ENCODE results near the gene DOCK9.

The DOCK9 gene

GRCh38 chr13:98803111-98803561 lies 174.7 kb downstream of the DOCK9 start:
- DNase-seq (ENCODE audit: extremely low read depth in 1 of 2, low read depth in 1 of 2) = no peak

DNA sequence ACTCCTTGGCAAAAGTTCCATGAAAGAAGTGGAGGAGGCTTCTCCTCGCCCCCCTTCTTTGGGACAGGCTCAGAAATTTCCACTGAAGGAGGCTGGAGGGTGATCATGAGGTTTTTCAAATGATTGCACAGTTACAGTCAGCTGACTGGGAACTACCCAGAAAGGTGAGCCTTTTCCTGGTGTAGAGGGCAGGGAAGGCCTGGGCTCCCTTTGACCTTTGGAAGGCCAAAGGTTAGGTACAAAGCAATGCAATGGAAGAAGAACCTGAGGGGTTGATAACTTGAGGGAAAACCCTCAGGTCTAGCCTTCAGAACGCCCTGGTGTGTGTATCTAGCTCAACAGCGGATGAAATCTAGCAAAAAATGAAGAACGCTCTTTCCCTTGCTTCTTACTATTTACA lies 175.3 kb downstream of the DOCK9 start:
- no peak for DNase-seq (ENCODE audit: extremely low read depth in 1 of 2, low read depth in 1 of 2)

DNA sequence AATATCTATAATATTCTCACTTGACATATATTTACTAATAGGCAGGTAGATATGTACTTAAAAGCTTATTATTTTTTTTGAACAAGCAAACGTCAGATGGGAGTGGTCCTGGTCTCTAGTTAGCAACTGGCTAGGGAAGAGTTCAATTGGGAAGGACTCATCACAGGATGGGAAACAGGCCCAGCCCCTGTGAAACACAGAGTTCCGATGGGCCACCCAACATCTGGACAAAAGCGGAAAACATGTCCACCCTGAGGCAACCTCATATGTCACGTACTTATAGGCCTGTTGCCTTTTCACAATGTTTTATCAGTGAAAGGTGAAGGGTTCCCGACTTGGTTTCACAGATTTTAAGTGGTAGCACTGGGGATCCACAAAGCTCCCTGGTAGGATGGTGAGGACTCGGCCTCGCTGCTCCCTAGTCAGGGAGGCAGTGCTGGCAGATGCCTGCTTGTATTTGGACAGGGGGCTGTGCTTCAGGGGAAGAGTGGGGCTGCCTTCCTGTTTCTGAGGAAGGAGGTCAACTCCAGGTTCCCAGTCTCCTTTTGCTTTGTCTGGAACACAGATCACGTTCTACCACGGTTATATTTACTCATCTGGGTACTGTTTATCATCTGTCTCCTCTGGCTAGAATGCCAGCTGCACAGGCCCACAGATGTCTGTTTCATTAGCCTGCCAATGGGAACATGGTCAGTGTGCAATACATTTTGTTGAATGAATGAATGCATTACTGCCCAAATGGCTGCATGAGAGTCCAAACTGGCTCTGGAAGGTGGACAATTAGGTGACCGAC lies 176.0 kb downstream of the DOCK9 start:
- no peak for DNase-seq (ENCODE audit: extremely low read depth in 1 of 2, low read depth in 1 of 2)

- no peak for DNase-seq (ENCODE audit: extremely low read depth in 1 of 2, low read depth in 1 of 2)
Measured at GRCh38 chr13:98800078-98800477, 177.8 kb downstream of the DOCK9 start.

- no peak for DNase-seq (ENCODE audit: extremely low read depth in 1 of 2, low read depth in 1 of 2)
Measured at GRCh38 chr13:98798849-98799645, 178.8 kb downstream of the DOCK9 start.

GRCh38 chr13:98797456-98797855 lies 180.4 kb downstream of the DOCK9 start:
- DNase-seq (ENCODE audit: extremely low read depth in 1 of 2, low read depth in 1 of 2) = no peak

- DNase-seq (ENCODE audit: extremely low read depth in 1 of 2, low read depth in 1 of 2) = no peak
Measured at GRCh38 chr13:98796798-98797197, 181.1 kb downstream of the DOCK9 start.

GRCh38 chr13:98796191-98796590 lies 181.7 kb downstream of the DOCK9 start:
- no peak for DNase-seq (ENCODE audit: extremely low read depth in 1 of 2, low read depth in 1 of 2)

- DNase-seq (ENCODE audit: extremely low read depth in 1 of 2, low read depth in 1 of 2) = no peak
Measured at GRCh38 chr13:98795220-98795619, 182.6 kb downstream of the DOCK9 start.

DNA sequence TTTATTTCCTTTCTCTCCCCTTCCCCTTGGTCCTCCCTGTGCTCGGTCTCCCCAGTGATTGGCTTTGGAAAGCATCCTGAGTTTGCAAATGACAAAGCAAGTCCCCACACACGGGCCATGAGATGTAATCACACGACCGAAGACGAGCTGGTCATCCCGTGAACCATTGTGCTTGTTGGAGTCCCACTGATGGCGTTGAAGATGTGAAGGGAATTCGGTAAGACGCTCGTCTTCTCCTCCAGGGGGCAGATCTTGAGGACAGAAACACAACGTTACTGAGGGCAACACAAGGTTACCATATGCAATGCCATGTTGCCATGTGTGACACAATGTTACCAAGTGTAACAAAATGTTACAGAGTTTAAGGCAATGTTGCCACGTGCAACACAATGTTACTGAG lies 183.4 kb downstream of the DOCK9 start:
- DNase-seq (ENCODE audit: extremely low read depth in 1 of 2, low read depth in 1 of 2) = no peak

GRCh38 chr13:98792785-98793495 lies 184.9 kb downstream of the DOCK9 start:
- DNase-seq (ENCODE audit: extremely low read depth in 1 of 2, low read depth in 1 of 2) = no peak

DNA sequence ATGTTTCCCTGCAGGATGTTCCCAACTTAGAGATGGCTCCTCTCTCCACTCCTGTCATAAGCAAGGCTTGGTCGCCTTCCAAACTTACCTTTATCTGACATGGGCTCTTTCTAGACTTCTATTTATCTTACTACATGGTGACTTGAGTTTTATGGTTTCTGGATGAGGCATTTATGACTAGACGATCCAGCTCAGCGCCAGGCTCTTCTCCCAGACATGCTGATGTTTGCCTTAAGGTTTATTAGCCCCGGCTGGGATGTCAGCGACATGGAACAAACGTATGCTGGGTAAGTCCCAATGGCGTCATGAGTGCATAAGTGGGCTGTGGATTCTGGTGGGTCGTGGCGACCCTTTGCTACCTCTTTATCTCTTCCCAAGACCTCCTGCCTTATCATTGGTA lies 185.5 kb downstream of the DOCK9 start:
- no peak for DNase-seq (ENCODE audit: extremely low read depth in 1 of 2, low read depth in 1 of 2)

- no peak for DNase-seq (ENCODE audit: extremely low read depth in 1 of 2, low read depth in 1 of 2)
Measured at GRCh38 chr13:98791611-98792010, 186.3 kb downstream of the DOCK9 start.

GRCh38 chr13:98787996-98788395 lies 189.9 kb downstream of the DOCK9 start:
- DNase-seq (ENCODE audit: extremely low read depth in 1 of 2, low read depth in 1 of 2) = no peak

- DNase-seq (ENCODE audit: extremely low read depth in 1 of 2, low read depth in 1 of 2) = no peak
Measured at GRCh38 chr13:98787173-98787572, 190.7 kb downstream of the DOCK9 start.

GRCh38 chr13:98786023-98786422 lies 191.8 kb downstream of the DOCK9 start:
- DNase-seq (ENCODE audit: extremely low read depth in 1 of 2, low read depth in 1 of 2) = no peak

DNA sequence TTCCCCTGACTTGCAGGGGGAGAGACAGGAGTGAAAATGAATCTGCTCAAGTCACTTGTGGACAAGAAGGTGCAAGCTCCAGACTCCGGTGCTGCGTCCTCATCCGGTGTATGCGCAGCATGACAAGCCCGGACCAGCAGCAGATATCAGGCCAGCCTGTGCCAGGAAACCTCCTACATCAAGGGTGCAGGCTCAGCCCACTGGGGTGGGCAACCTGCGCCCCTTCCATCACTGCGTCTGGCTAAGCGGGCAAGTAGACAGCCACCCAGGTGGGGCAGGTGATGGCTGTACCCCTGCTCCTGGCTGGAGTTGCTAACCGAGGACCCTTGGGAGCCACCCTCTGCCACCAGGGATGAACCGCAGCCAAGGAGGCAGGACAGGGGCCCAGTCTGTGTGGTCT lies 192.5 kb downstream of the DOCK9 start:
- no peak for DNase-seq (ENCODE audit: extremely low read depth in 1 of 2, low read depth in 1 of 2)

GRCh38 chr13:98784666-98785065 lies 193.2 kb downstream of the DOCK9 start:
- no peak for DNase-seq (ENCODE audit: extremely low read depth in 1 of 2, low read depth in 1 of 2)

DNA sequence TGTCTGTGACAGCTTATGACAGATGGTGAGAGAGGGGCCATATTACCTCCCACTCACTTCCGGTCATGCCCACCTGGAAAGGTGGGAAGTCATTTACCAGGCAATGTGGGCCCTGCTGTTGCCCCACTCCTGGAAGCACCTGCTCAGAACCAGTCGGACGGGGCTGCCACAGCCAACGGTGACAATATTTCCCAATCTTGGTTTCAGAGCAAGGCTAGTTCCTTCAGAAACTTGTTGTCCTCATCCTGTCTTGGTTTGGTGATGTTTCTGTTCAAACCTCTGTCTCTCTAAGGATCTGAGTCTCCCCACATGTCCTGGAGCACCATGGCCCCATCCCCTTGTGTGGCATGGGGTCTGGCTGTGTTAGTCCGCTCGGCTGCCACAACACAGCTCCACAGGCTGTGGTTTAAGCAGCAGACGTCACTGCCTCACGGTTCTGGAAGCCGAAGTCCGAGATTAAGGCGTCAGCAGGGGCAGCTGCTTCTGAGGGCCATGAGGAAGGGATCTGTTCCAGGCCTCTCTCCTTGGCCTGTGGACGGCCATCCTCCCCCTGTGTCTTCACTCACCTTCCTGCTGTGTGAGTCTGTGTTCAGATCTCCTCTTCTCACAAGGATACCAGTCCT lies 193.9 kb downstream of the DOCK9 start:
- DNase-seq (ENCODE audit: extremely low read depth in 1 of 2, low read depth in 1 of 2) = no peak

DNA sequence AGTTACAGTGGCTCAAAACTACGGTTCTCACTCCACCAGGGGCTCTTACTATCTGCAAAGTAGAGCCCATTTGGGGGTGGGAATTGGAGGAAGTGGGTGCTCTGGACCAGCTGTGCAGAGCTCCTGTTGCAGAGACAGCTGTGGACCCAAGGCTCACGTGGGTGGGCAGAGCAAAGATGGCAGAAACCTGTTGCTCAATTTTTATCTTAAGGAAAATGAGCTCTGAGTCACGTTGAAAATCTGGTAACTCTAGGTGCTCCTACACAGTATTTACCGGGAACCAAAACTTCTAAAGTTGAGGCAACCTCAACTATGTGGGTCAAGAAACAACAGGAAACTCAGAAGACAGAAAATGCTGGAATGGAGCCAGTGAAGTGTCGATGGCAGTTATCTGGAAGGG lies 195.2 kb downstream of the DOCK9 start:
- no peak for DNase-seq (ENCODE audit: extremely low read depth in 1 of 2, low read depth in 1 of 2)

GRCh38 chr13:98781905-98782304 lies 196.0 kb downstream of the DOCK9 start:
- DNase-seq (ENCODE audit: extremely low read depth in 1 of 2, low read depth in 1 of 2) = no peak
